Astrocyte (in vitro differentiated cells and primary cell): ENCODE data around the gene MTA3. TPM values are rescaled to one million over a fixed set of nuclear protein-coding genes. Genes with fewer than 3 reads are reported as not detected.

Source experiments
- DNase-seq: peaks from one replicate; pipeline ENCODE4 v3.0.0-alpha.2; 2010; ENCODE audit warnings: low read depth
- FAIRE-seq: peaks from 2 replicates; lab custom pipeline; 2011; peaks lifted over from hg19 to GRCh38; lab: Jason Lieb, UNC
- H2AFZ ChIP-seq: 2 replicates; pipeline ENCODE4 v1.6.0; 2012; ENCODE audit warnings: low read depth, low read length, inconsistent platforms
- H3K27ac ChIP-seq: 2 replicates; pipeline ENCODE4 v1.5.1; 2011; ENCODE audit warnings: low read depth, low read length, inconsistent platforms
- H3K27me3 ChIP-seq: 2 replicates; pipeline ENCODE4 v1.6.0; 2011; ENCODE audit warnings: low read length, inconsistent platforms; ENCODE audit not compliant: insufficient read depth
- H3K36me3 ChIP-seq: 2 replicates; pipeline ENCODE4 v1.5.1; 2011; ENCODE audit warnings: low read length, inconsistent platforms; ENCODE audit not compliant: insufficient read depth
- H3K4me1 ChIP-seq: 2 replicates; pipeline ENCODE4 v1.5.1; 2011; ENCODE audit warnings: low read length, inconsistent platforms; ENCODE audit not compliant: insufficient read depth
- H3K4me2 ChIP-seq: 2 replicates; pipeline ENCODE4 v1.6.0; 2012; ENCODE audit warnings: low read length, inconsistent platforms
- H3K4me3 ChIP-seq: 2 replicates; pipeline ENCODE4 v1.5.1; 2011; ENCODE audit warnings: low read depth, mild to moderate bottlenecking, low read length, inconsistent platforms; ENCODE audit not compliant: insufficient read depth
- H3K79me2 ChIP-seq: 2 replicates; pipeline ENCODE4 v1.6.0; 2012; ENCODE audit warnings: mild to moderate bottlenecking, low read length, inconsistent platforms; ENCODE audit not compliant: insufficient read depth
- H3K9ac ChIP-seq: 2 replicates; pipeline ENCODE4 v1.6.0; 2012; ENCODE audit warnings: mild to moderate bottlenecking, low read length, inconsistent platforms
- H3K9me3 ChIP-seq: 2 replicates; pipeline ENCODE4 v1.5.1; 2012; ENCODE audit warnings: low read depth, mild to moderate bottlenecking, low read length, inconsistent platforms; ENCODE audit not compliant: insufficient read depth
- H4K20me1 ChIP-seq: 2 replicates; pipeline ENCODE4 v1.6.0; 2012; ENCODE audit warnings: low read length, inconsistent platforms; ENCODE audit not compliant: insufficient read depth
- H3K27ac Mint-ChIP-seq: one replicate; pipeline ENCODE4 v1.8.0; 2021; ENCODE audit warnings: mild to moderate bottlenecking, mixed read lengths; ENCODE audit not compliant: unreplicated experiment
- H3K27me3 Mint-ChIP-seq: one replicate; pipeline ENCODE4 v1.8.0; 2021; ENCODE audit warnings: low read depth, mixed read lengths; ENCODE audit not compliant: unreplicated experiment
- H3K36me3 Mint-ChIP-seq: one replicate; pipeline ENCODE4 v1.8.0; 2021; ENCODE audit warnings: low read depth, mixed read lengths; ENCODE audit not compliant: unreplicated experiment
- H3K4me1 Mint-ChIP-seq: one replicate; pipeline ENCODE4 v1.8.0; 2021; ENCODE audit warnings: low read depth, mixed read lengths; ENCODE audit not compliant: unreplicated experiment
- H3K4me3 Mint-ChIP-seq: one replicate; pipeline ENCODE4 v1.8.0; 2021; ENCODE audit warnings: mild to moderate bottlenecking, moderate library complexity, mixed read lengths; ENCODE audit not compliant: unreplicated experiment
- H3K9me3 Mint-ChIP-seq: one replicate; pipeline ENCODE4 v1.8.0; 2021; ENCODE audit warnings: mild to moderate bottlenecking, mixed read lengths; ENCODE audit not compliant: unreplicated experiment
- EZH2 ChIP-seq: IDR thresholded peaks from 2 replicates; pipeline ENCODE4 v1.6.1; 2012; ENCODE audit warnings: mild to moderate bottlenecking, low read length, inconsistent platforms; ENCODE audit not compliant: insufficient read depth
- total RNA-seq: library from RNA; stranded (reverse); gene quantifications from 2 replicates; pipeline ENCODE4 v1.2.1, GENCODE V29; 2021
- TF ChIP-seq, protein P1 (sequence below): IDR thresholded peaks from 2 replicates; pipeline ENCODE4 v1.5.1; 2011; ENCODE audit warnings: low read depth, mild to moderate bottlenecking, inconsistent platforms, low read length, moderate library complexity; ENCODE audit not compliant: insufficient read depth

MTA3 gene
- total RNA-seq, 1 donor from 2014 or later, result 69.4 TPM

DNA sequence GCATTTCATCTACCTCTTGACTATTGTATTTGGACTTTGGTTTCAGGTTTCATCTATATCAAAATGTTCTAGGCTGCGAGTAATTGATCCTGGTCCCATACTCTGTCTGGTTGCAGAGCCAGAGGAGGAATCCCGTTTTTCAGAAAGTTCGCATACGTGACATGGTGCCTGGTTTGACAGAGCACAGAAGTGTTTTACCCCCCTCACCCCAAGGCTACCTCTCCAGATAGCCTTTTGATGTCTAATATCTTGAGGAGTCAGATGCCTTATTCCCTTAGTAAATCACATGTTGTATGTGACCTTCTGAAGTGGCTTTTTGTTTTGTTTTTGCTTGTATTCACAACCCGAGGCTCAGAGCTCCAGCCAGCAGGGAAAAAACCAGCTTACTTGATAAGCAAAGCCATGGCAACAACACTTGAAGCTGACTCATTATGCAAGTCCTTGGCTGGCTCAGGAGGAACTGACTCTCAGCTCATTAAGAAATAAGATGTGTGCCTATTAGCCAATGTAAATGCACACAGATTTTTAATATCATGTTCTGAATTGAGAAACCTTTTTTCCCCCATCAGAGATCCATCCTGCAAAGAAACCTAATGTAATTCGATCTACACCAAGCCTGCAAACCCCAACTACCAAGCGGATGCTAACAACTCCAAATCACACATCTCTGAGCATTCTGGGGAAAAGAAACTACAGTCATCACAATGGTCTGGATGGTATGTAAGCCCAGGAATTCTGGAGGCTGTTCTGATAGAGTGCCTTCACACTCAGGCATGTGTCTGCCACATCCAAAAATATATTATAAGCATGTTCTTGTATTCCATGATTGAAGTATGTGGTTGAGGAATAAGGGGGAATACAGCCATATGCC is 154.1 kb downstream of the MTA3 start:
- FAIRE-seq (no peak), DNase-seq (peak; percentile 93)
- Histone ChIP-seq H3K4me3 (no peak overlapping the region), H4K20me1 (no peaks in the 10 kb centered on the region), H3K4me2 (peak overlapping the region; percentile 55), H3K79me2 (no peaks in the 10 kb centered on the region), H3K27ac (peak overlapping the region; percentile 6), H3K4me1 (peaks cover 3% of the 10 kb centered on the region), H3K27me3 (no peaks in the 10 kb centered on the region), H3K9ac (peak overlapping the region; percentile 20), H3K9me3 (no peaks in the 10 kb centered on the region), H2AFZ (no peak overlapping the region), H3K36me3 (no peaks in the 10 kb centered on the region)
- TF ChIP-seq, protein P1, sequence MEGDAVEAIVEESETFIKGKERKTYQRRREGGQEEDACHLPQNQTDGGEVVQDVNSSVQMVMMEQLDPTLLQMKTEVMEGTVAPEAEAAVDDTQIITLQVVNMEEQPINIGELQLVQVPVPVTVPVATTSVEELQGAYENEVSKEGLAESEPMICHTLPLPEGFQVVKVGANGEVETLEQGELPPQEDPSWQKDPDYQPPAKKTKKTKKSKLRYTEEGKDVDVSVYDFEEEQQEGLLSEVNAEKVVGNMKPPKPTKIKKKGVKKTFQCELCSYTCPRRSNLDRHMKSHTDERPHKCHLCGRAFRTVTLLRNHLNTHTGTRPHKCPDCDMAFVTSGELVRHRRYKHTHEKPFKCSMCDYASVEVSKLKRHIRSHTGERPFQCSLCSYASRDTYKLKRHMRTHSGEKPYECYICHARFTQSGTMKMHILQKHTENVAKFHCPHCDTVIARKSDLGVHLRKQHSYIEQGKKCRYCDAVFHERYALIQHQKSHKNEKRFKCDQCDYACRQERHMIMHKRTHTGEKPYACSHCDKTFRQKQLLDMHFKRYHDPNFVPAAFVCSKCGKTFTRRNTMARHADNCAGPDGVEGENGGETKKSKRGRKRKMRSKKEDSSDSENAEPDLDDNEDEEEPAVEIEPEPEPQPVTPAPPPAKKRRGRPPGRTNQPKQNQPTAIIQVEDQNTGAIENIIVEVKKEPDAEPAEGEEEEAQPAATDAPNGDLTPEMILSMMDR, result no peak
- TF ChIP-seq EZH2, result no peak
- peaks cover 19% of the 10 kb centered on the region for H3K4me1 Mint-ChIP-seq
- peaks cover 7% of the 10 kb centered on the region for H3K36me3 Mint-ChIP-seq
- peak overlapping the region; percentile 10 for H3K4me3 Mint-ChIP-seq
- no peaks in the 10 kb centered on the region for H3K27me3 Mint-ChIP-seq
- H3K9me3 Mint-ChIP-seq, result no peaks in the 10 kb centered on the region
- H3K27ac Mint-ChIP-seq, result peak overlapping the region; percentile 81

DNA sequence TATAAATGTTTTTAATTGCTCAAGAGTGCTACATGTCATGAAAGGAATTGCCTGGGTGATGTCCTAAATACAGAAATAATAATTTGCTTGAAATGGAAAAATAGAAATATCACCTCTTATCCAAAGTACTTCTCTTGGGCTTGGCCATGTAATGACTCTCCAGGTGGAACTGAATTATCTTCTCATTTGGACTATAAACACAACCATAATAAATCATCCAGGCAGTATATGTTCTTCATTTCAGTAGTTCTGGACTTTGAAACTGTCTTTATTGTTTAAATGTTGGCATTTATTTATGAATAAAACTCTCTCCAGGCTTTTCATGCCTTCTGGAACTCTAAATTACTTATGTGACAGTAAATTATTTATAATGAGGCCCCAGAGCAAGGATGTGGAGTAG is 155.0 kb downstream of the MTA3 start:
- Histone ChIP-seq H3K79me2 (no peaks in the 10 kb centered on the region), H3K9ac (no peak overlapping the region), H2AFZ (no peak overlapping the region), H3K27me3 (no peaks in the 10 kb centered on the region), H3K4me1 (peaks cover 3% of the 10 kb centered on the region), H3K4me3 (no peak overlapping the region), H3K27ac (no peak overlapping the region), H3K36me3 (no peaks in the 10 kb centered on the region), H3K4me2 (no peak overlapping the region), H3K9me3 (no peaks in the 10 kb centered on the region), H4K20me1 (no peaks in the 10 kb centered on the region)
- DNase-seq (no peak), FAIRE-seq (no peak)
- Mint-ChIP-seq H3K4me1 (peaks cover 19% of the 10 kb centered on the region), H3K27me3 (no peaks in the 10 kb centered on the region), H3K27ac (peak overlapping the region; percentile 81), H3K4me3 (no peak overlapping the region), H3K36me3 (peaks cover 10% of the 10 kb centered on the region), H3K9me3 (no peaks in the 10 kb centered on the region)
- no peak for TF ChIP-seq EZH2
- TF ChIP-seq, protein P1, result no peak

DNA sequence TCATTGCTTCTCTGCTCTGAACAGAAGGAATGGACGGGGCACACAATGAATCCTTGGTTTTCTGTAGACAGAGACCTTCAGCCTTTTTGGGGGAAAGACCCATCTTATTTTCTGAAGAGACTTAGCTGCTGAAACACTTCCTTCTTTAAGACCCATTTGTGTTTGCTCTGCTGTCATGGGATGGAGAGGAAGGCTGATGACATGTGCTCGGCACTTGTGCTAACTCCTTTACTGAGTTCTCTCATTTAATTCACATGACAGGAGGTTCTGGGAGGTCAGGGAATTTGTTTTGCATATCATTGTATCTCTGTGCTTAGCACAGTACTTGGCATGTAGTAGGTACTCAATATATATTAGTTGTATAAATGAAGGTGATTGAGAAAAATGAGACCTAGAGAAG is 156.5 kb downstream of the MTA3 start:
- H3K27me3 Mint-ChIP-seq, result no peaks in the 10 kb centered on the region
- Histone ChIP-seq H3K27me3 (no peaks in the 10 kb centered on the region), H3K9me3 (no peaks in the 10 kb centered on the region), H3K4me1 (peaks cover 3% of the 10 kb centered on the region), H3K4me2 (no peak overlapping the region), H3K79me2 (no peaks in the 10 kb centered on the region), H3K9ac (no peak overlapping the region), H3K4me3 (no peak overlapping the region), H3K27ac (no peak overlapping the region), H4K20me1 (no peaks in the 10 kb centered on the region), H2AFZ (no peak overlapping the region), H3K36me3 (no peaks in the 10 kb centered on the region)
- H3K4me1 Mint-ChIP-seq, result peaks cover 19% of the 10 kb centered on the region
- peak overlapping the region; percentile 27 for H3K27ac Mint-ChIP-seq
- DNase-seq, result no peak
- no peak overlapping the region for H3K4me3 Mint-ChIP-seq
- FAIRE-seq, result no peak
- H3K9me3 Mint-ChIP-seq, result no peaks in the 10 kb centered on the region
- peaks cover 14% of the 10 kb centered on the region for H3K36me3 Mint-ChIP-seq
- TF ChIP-seq EZH2, result no peak
- TF ChIP-seq, protein P1, result no peak
